Measurements from ENCODE around the gene LTF. TPM values are rescaled to one million over a fixed set of nuclear protein-coding genes. Genes with fewer than 3 reads are reported as not detected.
A peak's percentile ranks its signal among the peaks of the same experiment; 100 is the strongest.

LTF gene
- total and polyA plus RNA-seq, 8 donors = 6.9 to 21.0 (median 11.2) TPM

DNA sequence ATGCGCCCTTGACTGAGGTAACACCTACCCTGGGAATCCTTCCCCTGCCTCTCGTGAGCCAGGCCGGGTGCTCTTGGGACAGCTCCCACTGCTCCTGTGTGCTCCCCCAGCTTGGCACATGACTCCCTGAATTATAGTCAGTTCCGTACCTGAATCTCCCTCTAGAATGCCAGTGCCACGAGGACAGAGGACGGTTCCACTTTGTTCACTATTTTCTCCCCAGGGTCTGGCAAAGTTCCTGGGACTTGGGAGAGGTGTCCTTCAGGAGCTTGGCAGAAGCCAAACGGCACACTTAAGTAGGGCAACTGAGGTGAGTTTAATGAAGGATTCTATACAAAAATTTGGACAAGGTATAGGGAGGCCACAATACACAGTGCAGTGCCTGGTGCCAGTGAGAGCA lies 67.6 kb downstream of the LTF start:
- ATAC-seq = no peak
- FAIRE-seq = no peak
- H3K4me1 ChIP-seq = no peaks in the 10 kb centered on the region
- intact Hi-C loops (cut with DNase I) = no loop called here
- 34 to 52% methylated on average over 7 of the region's 7 CpGs for WGBS, 2 donors
- no peak overlapping the region for H3K4me3 ChIP-seq
- TF ChIP-seq, protein P1, sequence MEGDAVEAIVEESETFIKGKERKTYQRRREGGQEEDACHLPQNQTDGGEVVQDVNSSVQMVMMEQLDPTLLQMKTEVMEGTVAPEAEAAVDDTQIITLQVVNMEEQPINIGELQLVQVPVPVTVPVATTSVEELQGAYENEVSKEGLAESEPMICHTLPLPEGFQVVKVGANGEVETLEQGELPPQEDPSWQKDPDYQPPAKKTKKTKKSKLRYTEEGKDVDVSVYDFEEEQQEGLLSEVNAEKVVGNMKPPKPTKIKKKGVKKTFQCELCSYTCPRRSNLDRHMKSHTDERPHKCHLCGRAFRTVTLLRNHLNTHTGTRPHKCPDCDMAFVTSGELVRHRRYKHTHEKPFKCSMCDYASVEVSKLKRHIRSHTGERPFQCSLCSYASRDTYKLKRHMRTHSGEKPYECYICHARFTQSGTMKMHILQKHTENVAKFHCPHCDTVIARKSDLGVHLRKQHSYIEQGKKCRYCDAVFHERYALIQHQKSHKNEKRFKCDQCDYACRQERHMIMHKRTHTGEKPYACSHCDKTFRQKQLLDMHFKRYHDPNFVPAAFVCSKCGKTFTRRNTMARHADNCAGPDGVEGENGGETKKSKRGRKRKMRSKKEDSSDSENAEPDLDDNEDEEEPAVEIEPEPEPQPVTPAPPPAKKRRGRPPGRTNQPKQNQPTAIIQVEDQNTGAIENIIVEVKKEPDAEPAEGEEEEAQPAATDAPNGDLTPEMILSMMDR (IDR thresholded peaks at IDR 0.05) = no peak
- no peaks in the 10 kb centered on the region for H3K36me3 ChIP-seq
- no peaks in the 10 kb centered on the region for H3K9me3 ChIP-seq
- no peak overlapping the region for H3K27ac ChIP-seq
- DNase-seq = no peak
- H3K27me3 ChIP-seq = no peaks in the 10 kb centered on the region

DNA sequence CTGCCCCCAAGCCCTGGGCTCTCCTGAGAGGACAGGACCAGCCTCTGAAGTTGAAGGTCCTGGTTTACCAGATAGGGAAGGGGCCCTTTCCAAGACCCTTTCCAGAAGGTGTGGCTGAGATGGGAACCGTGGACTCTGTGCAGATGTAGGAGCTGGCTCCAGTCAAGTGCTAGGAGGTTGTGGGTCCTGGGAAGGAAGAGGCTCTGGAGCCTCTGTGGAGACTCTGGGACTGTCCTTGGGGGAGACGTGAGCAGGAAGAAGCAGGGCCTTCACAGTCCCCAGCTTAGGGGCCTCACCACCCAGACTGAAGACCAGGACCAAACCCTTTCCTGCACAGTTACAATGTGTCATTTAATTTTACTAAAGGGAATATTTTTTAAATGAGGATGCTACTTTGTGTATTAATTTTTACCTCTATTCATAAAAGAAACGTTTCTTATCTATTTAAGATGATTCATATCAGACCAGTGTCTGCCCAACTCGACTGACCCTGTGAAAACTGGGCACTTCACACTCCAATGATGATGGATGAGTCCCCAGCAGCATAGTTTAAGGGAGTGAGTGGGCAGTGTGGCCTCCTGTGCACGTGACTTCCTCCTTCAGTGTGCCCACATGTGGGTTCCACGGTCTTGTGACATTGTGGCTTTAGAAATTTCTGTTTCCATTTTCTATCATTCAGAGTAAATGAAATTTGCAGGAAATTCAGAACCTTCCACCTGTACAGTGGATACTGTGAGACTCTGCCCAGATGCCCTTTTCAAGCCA lies 68.8 kb downstream of the LTF start:
- Histone ChIP-seq H3K9me3 (no peaks in the 10 kb centered on the region), H3K4me1 (no peaks in the 10 kb centered on the region), H3K27ac (no peak overlapping the region), H3K36me3 (no peaks in the 10 kb centered on the region), H3K4me3 (no peak overlapping the region), H3K27me3 (no peaks in the 10 kb centered on the region)
- no peak for DNase-seq
- peak in 1 of 4 donors; percentile 69 for ATAC-seq
- no peak for FAIRE-seq
- WGBS, 2 donors = 62 to 75% methylated on average over 6 of the region's 6 CpGs
- intact Hi-C loops (cut with DNase I) = no loop called here
- TF ChIP-seq, protein P1 (IDR thresholded peaks at IDR 0.05) = no peak

DNA sequence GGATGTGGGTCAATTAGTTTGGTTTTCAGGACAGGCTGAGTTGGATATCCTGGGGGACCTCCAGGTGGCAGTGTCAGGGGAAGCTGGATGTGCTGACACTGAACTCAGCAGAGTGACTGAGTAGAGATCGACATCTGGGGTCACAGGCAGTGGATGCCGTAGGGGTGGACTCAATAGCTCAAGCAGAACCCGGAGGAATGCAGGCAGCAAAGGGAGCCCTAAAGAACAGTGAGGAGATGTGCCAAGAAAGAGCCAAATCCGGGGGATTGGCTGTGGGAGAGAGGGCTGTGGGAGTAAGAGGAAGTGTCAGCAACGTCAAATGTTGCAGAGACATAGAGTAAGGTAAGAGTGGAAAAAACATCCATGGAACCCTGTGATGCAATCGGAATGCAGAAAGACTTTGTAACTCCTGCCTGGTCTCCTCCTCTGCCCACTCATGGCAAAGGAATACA lies 69.5 kb downstream of the LTF start:
- TF ChIP-seq, protein P1 (IDR thresholded peaks at IDR 0.05) = no peak
- no peaks in the 10 kb centered on the region for H3K9me3 ChIP-seq
- WGBS, 2 donors = 78 to 83% methylated on average over 6 of the region's 6 CpGs

DNA sequence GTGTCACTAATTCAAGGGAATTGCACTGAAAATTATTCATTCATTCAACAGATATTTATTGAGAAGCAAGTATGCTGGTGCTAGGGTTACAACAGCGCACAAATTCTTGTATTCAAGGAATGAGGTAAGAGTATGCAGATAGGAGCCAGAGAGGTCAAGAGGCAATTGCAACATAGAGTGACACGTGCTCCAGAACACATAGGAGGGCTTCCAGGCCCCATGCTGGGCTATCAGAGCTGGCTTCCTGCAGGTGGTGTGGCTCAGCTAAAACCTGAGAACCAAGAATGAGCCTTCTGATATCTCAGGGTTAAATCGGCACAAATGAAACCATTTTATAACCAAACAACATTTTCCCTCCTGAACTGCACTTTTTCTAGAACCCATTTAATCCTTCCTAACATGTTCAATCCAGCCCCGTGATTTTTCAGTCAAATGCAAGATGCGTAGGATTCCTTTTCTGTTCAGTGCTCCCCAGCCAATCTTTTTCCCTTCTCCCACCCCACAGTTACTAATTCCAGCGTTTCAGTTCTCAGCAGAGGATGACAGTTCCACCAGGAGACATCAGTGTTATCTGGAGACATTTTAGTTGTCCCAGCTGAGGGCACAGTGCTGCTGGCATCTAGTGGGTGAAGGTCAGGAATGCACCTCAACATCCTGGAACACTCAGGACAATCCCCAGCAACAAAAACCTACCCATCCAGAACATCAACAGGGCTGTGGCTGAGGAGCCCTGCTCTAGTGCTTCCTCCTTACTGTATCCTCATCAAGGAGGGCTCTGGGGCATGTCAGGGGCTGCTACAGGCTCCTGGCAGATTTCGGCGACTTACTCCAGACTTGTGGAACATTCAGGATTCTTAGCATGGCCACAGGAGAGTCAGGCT lies 70.9 kb downstream of the LTF start:
- Histone ChIP-seq H3K36me3 (no peaks in the 10 kb centered on the region), H3K27ac (no peak overlapping the region), H3K4me3 (no peak overlapping the region), H3K4me1 (no peaks in the 10 kb centered on the region), H3K9me3 (no peaks in the 10 kb centered on the region), H3K27me3 (no peaks in the 10 kb centered on the region)
- ATAC-seq (peak in 1 of 4 donors; percentile 21), DNase-seq (no peak), FAIRE-seq (no peak)
- WGBS, 2 donors = 70 to 84% methylated on average over 8 of the region's 8 CpGs
- intact Hi-C loops (cut with DNase I) = no loop called here
- TF ChIP-seq, protein P1 (IDR thresholded peaks at IDR 0.05) = no peak

More for the DNA sequence above, 69.5 kb downstream of the LTF start:
- Histone ChIP-seq H3K4me3 (no peak overlapping the region), H3K36me3 (no peaks in the 10 kb centered on the region), H3K4me1 (no peaks in the 10 kb centered on the region), H3K27ac (no peak overlapping the region), H3K27me3 (no peaks in the 10 kb centered on the region)
- intact Hi-C loops (cut with DNase I) = no loop called here
- FAIRE-seq (no peak), ATAC-seq (peak in 2 of 4 donors; percentile 29 to 37), DNase-seq (no peak)

Measured in pancreas (tissue), 10 donors.